ENCODE results near the gene AGAP1. TPM values are rescaled to one million over a fixed set of nuclear protein-coding genes. Genes with fewer than 3 reads are reported as not detected.

Gene AGAP1
- total RNA-seq, 2 donors from 2014 or later = 19.1 to 20.8 TPM

DNA sequence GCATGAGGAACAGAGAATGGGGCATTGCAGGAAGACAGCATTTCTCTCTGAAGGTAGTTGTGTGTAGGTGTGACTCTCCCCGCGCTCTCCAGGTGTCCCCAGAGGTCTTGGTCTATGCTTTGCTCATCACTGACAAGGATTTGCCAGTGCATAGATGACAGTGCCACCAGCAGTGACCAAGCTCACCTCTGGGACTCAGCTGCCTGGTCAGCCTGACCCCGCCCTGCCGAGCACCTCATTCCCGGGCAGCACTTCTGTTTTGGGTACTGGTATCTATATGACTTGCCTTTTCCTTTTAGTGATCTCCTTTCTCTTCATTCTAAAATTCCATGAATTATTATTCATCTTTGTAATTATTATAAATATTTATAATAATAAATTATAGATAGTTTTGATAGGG, 615.2 kb downstream of the AGAP1 start:
- Histone ChIP-seq H3K4me3 (no peak overlapping the region), H3K4me1 (ENCODE audit: control insufficient read depth in 1 of 2, low read depth in 2 of 2) (no peaks in the 10 kb centered on the region), H3K27me3 (replicated peaks; ENCODE audit: insufficient read depth) (no peaks in the 10 kb centered on the region), H3K27ac (no peak overlapping the region), H3K9me3 (no peaks in the 10 kb centered on the region), H3K36me3 (no peaks in the 10 kb centered on the region)
- DNase-seq (ENCODE audit: low spot score) = no peak
- no peak for ATAC-seq (ENCODE audit: insufficient number of reproducible peaks, low FRiP score, low read depth)
- TF ChIP-seq, protein P1, sequence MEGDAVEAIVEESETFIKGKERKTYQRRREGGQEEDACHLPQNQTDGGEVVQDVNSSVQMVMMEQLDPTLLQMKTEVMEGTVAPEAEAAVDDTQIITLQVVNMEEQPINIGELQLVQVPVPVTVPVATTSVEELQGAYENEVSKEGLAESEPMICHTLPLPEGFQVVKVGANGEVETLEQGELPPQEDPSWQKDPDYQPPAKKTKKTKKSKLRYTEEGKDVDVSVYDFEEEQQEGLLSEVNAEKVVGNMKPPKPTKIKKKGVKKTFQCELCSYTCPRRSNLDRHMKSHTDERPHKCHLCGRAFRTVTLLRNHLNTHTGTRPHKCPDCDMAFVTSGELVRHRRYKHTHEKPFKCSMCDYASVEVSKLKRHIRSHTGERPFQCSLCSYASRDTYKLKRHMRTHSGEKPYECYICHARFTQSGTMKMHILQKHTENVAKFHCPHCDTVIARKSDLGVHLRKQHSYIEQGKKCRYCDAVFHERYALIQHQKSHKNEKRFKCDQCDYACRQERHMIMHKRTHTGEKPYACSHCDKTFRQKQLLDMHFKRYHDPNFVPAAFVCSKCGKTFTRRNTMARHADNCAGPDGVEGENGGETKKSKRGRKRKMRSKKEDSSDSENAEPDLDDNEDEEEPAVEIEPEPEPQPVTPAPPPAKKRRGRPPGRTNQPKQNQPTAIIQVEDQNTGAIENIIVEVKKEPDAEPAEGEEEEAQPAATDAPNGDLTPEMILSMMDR (IDR thresholded peaks at IDR 0.05) = no peak

- no peak for DNase-seq (ENCODE audit: low spot score)
- TF ChIP-seq, protein P1 (IDR thresholded peaks at IDR 0.05) = no peak
- H3K4me3 ChIP-seq = no peak overlapping the region
- no peaks in the 10 kb centered on the region for H3K9me3 ChIP-seq
- H3K27ac ChIP-seq = no peak overlapping the region
- no peaks in the 10 kb centered on the region for H3K27me3 ChIP-seq (replicated peaks; ENCODE audit: insufficient read depth)
- no peaks in the 10 kb centered on the region for H3K36me3 ChIP-seq
- ATAC-seq (ENCODE audit: insufficient number of reproducible peaks, low FRiP score, low read depth) = no peak
- H3K4me1 ChIP-seq (ENCODE audit: control insufficient read depth in 1 of 2, low read depth in 2 of 2) = no peaks in the 10 kb centered on the region
These were observed 615.6 kb downstream of the AGAP1 start for GRCh38 chr2:236109473-236109872.

GRCh38 chr2:236112466-236112865, 618.6 kb downstream of the AGAP1 start:
- no peak for DNase-seq (ENCODE audit: low spot score)

GRCh38 chr2:236113425-236113824, 619.6 kb downstream of the AGAP1 start:
- no peaks in the 10 kb centered on the region for H3K36me3 ChIP-seq
- no peaks in the 10 kb centered on the region for H3K4me1 ChIP-seq (ENCODE audit: control insufficient read depth in 1 of 2, low read depth in 2 of 2)
- ATAC-seq (ENCODE audit: insufficient number of reproducible peaks, low FRiP score, low read depth) (no peak), DNase-seq (ENCODE audit: low spot score) (no peak)
- TF ChIP-seq, protein P1 (IDR thresholded peaks at IDR 0.05) = no peak
- no peak overlapping the region for H3K27ac ChIP-seq
- H3K4me3 ChIP-seq = no peak overlapping the region
- no peaks in the 10 kb centered on the region for H3K27me3 ChIP-seq (replicated peaks; ENCODE audit: insufficient read depth)
- no peaks in the 10 kb centered on the region for H3K9me3 ChIP-seq

More at GRCh38 chr2:236112466-236112865, 618.6 kb downstream of the AGAP1 start:
- ATAC-seq (ENCODE audit: insufficient number of reproducible peaks, low FRiP score, low read depth) = no peak
- H3K27me3 ChIP-seq (replicated peaks; ENCODE audit: insufficient read depth) = no peaks in the 10 kb centered on the region
- TF ChIP-seq, protein P1 (IDR thresholded peaks at IDR 0.05) = no peak
- H3K36me3 ChIP-seq = no peaks in the 10 kb centered on the region
- H3K9me3 ChIP-seq = no peaks in the 10 kb centered on the region
- H3K4me3 ChIP-seq = no peak overlapping the region
- no peaks in the 10 kb centered on the region for H3K4me1 ChIP-seq (ENCODE audit: control insufficient read depth in 1 of 2, low read depth in 2 of 2)
- H3K27ac ChIP-seq = no peak overlapping the region

GRCh38 chr2:236113948-236114347, 620.1 kb downstream of the AGAP1 start:
- DNase-seq (ENCODE audit: low spot score) (no peak), ATAC-seq (ENCODE audit: insufficient number of reproducible peaks, low FRiP score, low read depth) (no peak)
- H3K4me3 ChIP-seq = no peak overlapping the region
- no peaks in the 10 kb centered on the region for H3K27me3 ChIP-seq (replicated peaks; ENCODE audit: insufficient read depth)
- H3K9me3 ChIP-seq = no peaks in the 10 kb centered on the region
- H3K27ac ChIP-seq = no peak overlapping the region
- TF ChIP-seq, protein P1 (IDR thresholded peaks at IDR 0.05) = no peak
- H3K4me1 ChIP-seq (ENCODE audit: control insufficient read depth in 1 of 2, low read depth in 2 of 2) = no peaks in the 10 kb centered on the region
- no peaks in the 10 kb centered on the region for H3K36me3 ChIP-seq

All from thoracic aorta (tissue), 2 donors.